PC-3 (cell line): Measurements from ENCODE around the gene KRTAP12-2.
"Not testable (repeated sequence)": the region's sequence is repeated elsewhere in the genome, so short reads cannot be mapped to it uniquely, and the experiment has no call there.

ENCODE experiments used
- EZH2 ChIP-seq: fragments of 300-600 bp; sonication (generic); IDR thresholded peaks from one replicate; pipeline ENCODE4 v1.6.1; 2017; ENCODE audit warnings: antibody characterized with exemption, mild to moderate bottlenecking, low read length; ENCODE audit not compliant: unreplicated experiment
- TF ChIP-seq, protein P1 (sequence below): fragments of 300-600 bp; sonication (generic); conservative IDR thresholded peaks from 2 replicates; pipeline ENCODE4 v1.5.1; 2017; ENCODE audit warnings: antibody characterized with exemption, low read depth, mild to moderate bottlenecking, low read length

DNA sequence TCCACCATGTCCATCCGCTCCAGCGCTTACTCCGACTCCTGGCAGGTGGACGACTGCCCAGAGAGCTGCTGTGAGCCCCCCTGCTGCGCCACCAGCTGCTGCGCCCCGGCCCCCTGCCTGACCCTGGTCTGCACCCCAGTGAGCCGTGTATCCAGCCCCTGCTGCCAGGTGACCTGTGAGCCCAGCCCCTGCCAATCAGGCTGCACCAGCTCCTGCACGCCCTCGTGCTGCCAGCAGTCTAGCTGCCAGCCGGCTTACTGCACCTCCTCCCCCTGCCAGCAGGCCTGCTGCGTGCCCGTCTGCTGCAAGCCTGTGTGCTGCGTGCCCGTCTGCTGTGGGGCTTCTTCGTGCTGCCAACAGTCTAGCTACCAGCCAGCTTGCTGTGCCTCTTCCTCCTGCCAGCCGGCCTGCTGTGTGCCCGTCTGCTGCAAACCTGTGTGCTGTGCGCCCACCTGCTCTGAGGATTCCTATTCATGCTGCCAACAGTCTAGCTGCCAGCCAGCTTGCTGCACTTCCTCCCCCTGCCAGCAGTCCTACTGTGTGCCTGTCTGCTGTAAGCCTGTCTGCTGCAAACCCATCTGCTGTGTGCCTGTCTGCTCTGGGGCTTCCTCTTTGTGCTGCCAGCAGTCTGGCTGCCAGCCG is 39.4 kb downstream of the KRTAP12-2 start:
- TF ChIP-seq, protein P1, sequence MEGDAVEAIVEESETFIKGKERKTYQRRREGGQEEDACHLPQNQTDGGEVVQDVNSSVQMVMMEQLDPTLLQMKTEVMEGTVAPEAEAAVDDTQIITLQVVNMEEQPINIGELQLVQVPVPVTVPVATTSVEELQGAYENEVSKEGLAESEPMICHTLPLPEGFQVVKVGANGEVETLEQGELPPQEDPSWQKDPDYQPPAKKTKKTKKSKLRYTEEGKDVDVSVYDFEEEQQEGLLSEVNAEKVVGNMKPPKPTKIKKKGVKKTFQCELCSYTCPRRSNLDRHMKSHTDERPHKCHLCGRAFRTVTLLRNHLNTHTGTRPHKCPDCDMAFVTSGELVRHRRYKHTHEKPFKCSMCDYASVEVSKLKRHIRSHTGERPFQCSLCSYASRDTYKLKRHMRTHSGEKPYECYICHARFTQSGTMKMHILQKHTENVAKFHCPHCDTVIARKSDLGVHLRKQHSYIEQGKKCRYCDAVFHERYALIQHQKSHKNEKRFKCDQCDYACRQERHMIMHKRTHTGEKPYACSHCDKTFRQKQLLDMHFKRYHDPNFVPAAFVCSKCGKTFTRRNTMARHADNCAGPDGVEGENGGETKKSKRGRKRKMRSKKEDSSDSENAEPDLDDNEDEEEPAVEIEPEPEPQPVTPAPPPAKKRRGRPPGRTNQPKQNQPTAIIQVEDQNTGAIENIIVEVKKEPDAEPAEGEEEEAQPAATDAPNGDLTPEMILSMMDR: not testable (repeated sequence)
- TF ChIP-seq EZH2: not testable (repeated sequence)
